GM19438 (cell line): ENCODE measurements around the gene COL5A2.

Experiments used
- ATAC-seq: cut with Tn5 transposase; IDR thresholded peaks from one replicate; pipeline ENCODE4 v1.9.1; 2021; ENCODE audit warnings: low read depth; ENCODE audit not compliant: unreplicated experiment

COL5A2 gene

GRCh38 chr2:189151906-189152305 is 27.7 kb downstream of the COL5A2 start:
- ATAC-seq, result no peak

DNA sequence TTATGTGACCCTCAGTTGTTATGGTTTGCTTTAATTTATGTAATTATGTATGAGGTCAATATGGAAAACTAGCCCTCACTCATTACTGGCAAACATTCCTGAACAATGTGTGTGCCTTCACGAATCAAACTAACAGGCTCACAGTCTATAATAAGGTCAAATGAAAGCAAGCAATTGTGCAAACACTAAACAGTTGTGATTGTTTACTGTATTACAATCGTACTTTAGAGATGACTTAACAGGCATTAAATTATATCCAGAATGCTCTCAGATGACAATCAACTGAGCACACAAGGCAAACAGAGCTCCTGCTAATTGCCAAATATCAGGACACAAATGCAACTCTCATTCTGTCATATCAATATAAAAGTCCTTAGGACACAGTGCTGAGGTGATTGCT is 29.5 kb downstream of the COL5A2 start:
- ATAC-seq, result no peak

DNA sequence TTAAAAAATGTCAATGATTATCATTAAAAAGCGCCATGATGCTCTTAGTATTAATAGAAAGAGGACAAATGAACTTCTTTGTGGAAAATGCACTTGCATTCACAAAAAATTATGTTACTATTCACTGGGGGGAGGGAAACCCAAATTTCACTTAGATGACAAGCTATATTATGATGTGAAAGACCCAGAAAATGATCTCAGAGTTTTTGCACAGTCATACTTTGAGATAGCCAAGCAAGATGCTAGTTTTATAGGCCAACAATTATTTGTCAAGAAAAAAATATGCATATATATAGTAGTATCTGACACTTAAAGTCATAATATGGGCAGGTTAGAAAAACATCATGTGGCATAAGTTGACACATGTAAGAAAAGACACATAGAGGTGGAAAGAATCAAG is 31.6 kb downstream of the COL5A2 start:
- ATAC-seq, result no peak

- no peak for ATAC-seq
Observed at GRCh38 chr2:189147361-189147760, 32.2 kb downstream of the COL5A2 start.

GRCh38 chr2:189146553-189146952 is 33.0 kb downstream of the COL5A2 start:
- ATAC-seq, result no peak

GRCh38 chr2:189144700-189145211 is 34.8 kb downstream of the COL5A2 start:
- no peak for ATAC-seq

- no peak for ATAC-seq
Observed at GRCh38 chr2:189143925-189144324, 35.6 kb downstream of the COL5A2 start.

GRCh38 chr2:189142893-189143759 is 36.4 kb downstream of the COL5A2 start:
- ATAC-seq, result peak; percentile 93

DNA sequence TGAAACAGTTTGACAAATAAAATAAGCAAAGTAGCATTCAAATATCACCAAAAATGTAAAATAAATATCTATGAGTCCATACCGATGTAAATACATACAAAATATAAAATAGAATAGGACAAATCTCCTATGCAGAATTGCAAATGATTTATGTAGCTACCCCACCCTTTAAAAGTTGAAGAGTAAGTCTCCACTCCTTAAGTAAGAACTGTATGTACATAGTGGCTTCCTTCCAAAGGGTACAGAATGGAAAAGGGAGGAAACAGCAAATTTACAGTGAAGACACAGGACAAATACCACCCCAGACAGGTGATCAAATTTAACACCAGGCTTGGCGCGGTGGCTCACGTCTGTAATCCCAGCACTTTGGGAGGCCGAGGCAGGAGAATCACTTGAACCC is 40.8 kb downstream of the COL5A2 start:
- no peak for ATAC-seq

DNA sequence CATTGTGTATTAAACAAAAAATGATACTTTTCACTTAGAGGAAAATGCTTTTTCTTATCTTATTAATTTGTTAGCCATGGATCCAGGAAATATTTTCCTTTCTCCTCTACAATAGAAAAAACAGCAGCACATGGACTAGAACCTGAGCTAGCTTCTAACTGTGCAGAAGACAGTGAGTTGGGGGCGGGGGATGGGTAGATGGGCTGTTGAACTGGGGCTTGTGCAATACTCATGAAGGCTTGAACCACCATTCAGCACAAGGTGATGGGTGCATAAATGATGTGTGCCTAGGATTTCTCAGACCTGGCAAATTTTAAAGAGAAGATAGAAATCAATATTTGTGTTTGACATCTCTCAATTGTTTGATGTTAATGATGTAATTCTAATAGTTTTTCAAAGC is 42.0 kb downstream of the COL5A2 start:
- ATAC-seq, result no peak

DNA sequence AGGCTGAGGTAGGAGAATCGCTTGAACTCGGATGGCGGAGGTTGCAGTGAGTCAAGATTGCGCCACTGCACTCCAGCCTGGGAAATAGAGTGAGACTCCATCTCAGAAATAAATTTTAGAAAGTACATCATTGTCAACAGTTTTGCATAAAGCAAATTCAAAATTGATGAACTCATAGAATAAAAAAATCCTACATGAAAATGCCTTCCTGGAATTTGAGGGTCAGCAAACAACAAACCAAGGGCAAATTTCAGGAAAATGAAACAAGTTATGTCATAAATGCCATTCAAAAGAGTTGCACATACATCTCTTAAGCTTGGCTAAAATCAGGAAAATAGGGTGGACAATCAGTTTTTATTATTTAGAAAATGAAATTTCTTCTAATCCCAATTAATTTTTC is 45.1 kb downstream of the COL5A2 start:
- ATAC-seq, result no peak

DNA sequence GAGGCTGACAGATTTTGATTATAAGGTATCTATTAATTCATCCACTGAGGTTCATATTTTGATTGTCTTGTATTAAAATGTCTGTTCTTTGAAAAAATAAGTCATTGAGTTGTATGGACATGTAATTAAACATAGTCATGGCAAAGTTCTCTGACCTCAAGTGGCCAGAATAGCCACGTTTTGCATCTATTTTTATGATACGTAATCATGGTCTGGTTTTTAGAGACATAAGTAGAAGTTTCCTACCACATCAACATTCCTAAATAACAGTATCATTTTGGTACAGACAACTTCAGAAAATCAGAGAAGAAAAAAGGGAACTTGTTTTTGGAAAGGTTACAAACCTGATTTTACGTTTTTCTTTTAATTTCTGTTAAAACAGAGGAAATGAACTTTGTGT is 47.6 kb downstream of the COL5A2 start:
- no peak for ATAC-seq

DNA sequence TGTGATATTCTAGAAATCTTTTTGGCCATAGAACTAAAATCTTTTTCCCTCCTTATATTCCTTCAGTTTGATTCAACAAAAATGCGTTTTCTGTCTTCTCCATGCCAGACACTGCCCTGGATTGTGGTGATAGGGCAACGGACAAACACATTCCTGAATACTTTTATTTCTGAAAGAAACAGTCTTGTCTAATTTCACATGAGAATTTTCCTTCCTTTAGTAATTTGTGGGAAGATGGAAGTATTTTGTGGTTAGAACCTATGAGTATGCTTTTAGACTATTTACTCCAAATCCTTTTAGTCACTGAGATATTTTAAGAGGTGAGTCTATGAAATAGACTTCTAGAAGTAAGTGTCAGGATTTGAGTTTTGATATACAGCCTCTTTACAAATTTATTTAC is 49.6 kb downstream of the COL5A2 start:
- no peak for ATAC-seq

- no peak for ATAC-seq
Observed at GRCh38 chr2:189128970-189129369, 50.6 kb downstream of the COL5A2 start.

- ATAC-seq, result no peak
Observed at GRCh38 chr2:189127756-189128155, 51.8 kb downstream of the COL5A2 start.

- ATAC-seq, result no peak
Observed at GRCh38 chr2:189125195-189125594, 54.4 kb downstream of the COL5A2 start.

DNA sequence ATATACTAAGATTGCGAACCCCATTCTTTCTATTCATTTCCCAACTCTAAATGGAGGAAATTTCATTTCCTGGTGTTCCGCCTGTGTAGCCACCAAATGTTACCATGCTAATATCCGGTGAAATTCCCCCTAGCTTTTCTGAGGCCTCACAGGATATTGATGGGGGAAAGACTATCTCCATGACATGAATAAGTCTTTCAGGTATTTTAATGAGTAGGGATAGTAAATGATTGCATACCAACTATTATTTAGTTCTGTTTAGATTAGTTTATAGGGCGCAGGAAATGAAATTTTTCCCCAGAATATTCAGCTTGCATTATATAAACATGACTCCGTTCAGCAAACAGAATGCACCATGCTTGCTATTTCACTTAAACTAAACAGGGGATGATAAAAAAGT is 55.4 kb downstream of the COL5A2 start:
- no peak for ATAC-seq

DNA sequence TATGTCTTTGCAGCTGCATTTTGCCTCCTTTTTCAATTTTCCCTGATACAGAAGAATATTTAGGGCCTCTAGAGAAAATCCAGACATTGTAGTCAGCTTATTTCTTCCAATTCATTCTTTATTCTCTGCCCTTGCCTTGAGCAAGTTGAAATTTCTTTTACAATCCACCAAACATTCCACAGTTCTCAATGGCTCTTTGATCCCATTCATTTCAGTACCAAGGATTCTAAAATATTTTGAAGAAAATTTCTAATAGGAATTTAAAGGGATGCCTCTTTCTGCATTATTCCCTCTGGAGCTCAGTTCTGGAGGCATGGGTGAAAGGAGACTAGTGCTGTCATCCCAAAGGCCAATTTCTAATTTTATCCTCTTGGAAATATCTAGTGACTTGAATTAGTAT is 61.2 kb downstream of the COL5A2 start:
- no peak for ATAC-seq

GRCh38 chr2:189116979-189117378 is 62.6 kb downstream of the COL5A2 start:
- no peak for ATAC-seq

GRCh38 chr2:189116087-189116486 is 63.5 kb downstream of the COL5A2 start:
- ATAC-seq, result no peak

DNA sequence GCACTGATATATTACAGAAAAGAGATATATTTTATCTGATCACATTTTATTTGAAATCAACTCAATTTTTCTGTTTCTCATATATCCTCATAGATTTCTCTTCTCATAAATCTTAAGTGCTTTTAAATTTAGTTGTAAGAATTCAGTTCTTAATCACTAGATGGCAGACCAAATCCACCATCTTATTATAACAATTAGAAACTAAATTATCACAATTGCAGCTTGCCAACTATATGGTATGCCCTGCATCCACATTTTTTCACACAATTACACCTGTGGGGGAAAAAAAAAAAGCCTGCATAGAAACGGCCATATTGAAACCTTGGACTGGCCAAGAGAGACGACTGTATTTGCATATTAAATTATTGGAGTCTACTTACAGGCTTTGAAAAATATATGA is 64.4 kb downstream of the COL5A2 start:
- no peak for ATAC-seq

DNA sequence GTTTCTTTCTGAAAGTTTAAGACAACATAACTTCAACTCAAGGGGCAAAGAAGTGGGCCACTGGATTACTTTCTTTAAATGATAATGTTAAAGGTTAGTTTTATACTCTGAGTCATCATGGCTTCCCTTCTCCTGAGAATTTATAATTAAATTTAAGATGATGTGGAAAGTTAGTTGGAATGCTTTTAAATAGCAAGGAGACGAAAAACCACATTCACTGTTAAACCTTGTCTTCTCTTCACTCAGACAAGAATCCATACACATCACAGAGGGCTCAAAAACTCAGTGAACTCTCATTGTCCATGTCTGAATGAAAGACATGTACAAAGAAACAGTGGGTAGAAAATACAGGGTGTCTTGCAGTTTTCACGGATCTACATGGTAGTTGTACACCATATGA is 65.6 kb downstream of the COL5A2 start:
- ATAC-seq, result no peak
